Activated B cell treated with CpG ODN at 0.5 μM for 24 hours (primary cell): ENCODE measurements around the gene MPI. TPM values are rescaled to one million over a fixed set of nuclear protein-coding genes. Genes with fewer than 3 reads are reported as not detected.

ENCODE experiments used
- ATAC-seq: fragments of 200-7000 bp; cut with Tn5 transposase; one replicate; pipeline ENCODE4 v1.10.0; 2021; ENCODE audit warnings: low read depth, mild to moderate bottlenecking, moderate library complexity
- CTCF ChIA-PET: fragments of 350-600 bp; sonication (Branson Sonifier 250); formaldehyde crosslinking; loops from one replicate; lab custom pipeline; 2021; ENCODE audit warnings: antibody characterized with exemption; lab: Charles Lee
- POLR2A ChIA-PET: fragments of 350-600 bp; sonication (Branson Sonifier 250); formaldehyde crosslinking; loops from one replicate; lab custom pipeline; 2021; ENCODE audit warnings: antibody characterized with exemption; lab: Charles Lee
- DNase-seq: peaks from one replicate; pipeline ENCODE4 v3.0.0; 2022
- H3K27ac Mint-ChIP-seq: one replicate; pipeline ENCODE4 v1.8.0; 2020; ENCODE audit warnings: mixed read lengths
- H3K27me3 Mint-ChIP-seq: one replicate; pipeline ENCODE4 v1.8.0; 2021; ENCODE audit warnings: mixed read lengths
- H3K36me3 Mint-ChIP-seq: one replicate; pipeline ENCODE4 v1.8.0; 2021; ENCODE audit warnings: low read depth, mixed read lengths
- H3K4me1 Mint-ChIP-seq: one replicate; pipeline ENCODE4 v1.8.0; 2021; ENCODE audit warnings: mixed read lengths
- H3K4me3 Mint-ChIP-seq: one replicate; pipeline ENCODE4 v1.8.0; 2020; ENCODE audit warnings: mild to moderate bottlenecking, mixed read lengths
- H3K9me3 Mint-ChIP-seq: one replicate; pipeline ENCODE4 v1.8.0; 2020; ENCODE audit warnings: mixed read lengths
- CTCF ChIP-seq: fragments of 200-600 bp; IDR thresholded peaks from one replicate; pipeline ENCODE4 v1.8.0; 2022; ENCODE audit warnings: antibody characterized with exemption, mild to moderate bottlenecking
- intact Hi-C: fragments of 100-400 bp; cut with micrococcal nuclease; formaldehyde crosslinking; loops from one replicate; pipeline ENCODE4 v1.15.1; 2024
- total RNA-seq: library from RNA; stranded (reverse); gene quantifications from 2 replicates; pipeline ENCODE4 v1.2.3, GENCODE V29; 2022

Gene MPI
- total RNA-seq, 1 donor from 2014 or later = 33.1 TPM

DNA sequence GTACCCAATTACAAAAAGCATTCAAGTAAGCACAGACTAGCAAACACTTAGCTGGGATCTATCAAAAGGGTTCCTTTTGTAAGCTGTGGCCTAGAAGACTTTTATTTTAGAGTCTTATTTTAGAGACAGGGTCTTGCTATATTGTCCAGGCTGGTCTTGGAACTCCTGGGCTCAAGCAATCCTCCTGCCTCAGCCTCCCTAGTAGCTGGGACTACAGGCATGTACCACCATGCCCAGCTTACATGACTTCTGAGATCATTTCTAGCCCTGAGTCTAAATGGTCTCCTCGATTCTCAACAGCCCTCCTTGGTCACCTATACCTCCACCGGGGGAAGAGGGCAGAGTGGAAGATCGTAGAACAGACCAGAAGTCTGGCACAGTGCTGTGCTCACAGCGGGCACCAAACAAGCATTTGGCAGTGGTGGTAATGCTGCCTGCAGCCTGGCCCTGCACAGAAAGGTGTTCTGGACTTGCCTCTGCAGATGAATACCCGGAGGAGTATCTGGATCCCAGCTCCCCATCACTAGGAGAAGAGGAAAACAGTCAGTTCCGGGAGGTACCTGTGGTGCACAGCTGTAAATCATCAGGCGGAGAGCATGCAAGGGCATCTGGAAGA is 14.5 kb downstream of the MPI start:
- Mint-ChIP-seq H3K27ac (no peak overlapping the region), H3K4me3 (no peak overlapping the region), H3K27me3 (no peaks in the 10 kb centered on the region), H3K36me3 (peaks cover 49% of the 10 kb centered on the region), H3K9me3 (no peaks in the 10 kb centered on the region), H3K4me1 (peaks cover 45% of the 10 kb centered on the region)
- CTCF ChIA-PET = interaction anchor here (1.0 to 6.0 kb wide), 5 partner anchors 45 to 285 kb away, joined by 3 to 54 read pairs (median 3); no protein-coding TSS in a partner anchor
- intact Hi-C loops = no loop called here
- TF ChIP-seq CTCF = no peak
- DNase-seq = no peak
- ATAC-seq = no peak
- POLR2A ChIA-PET = no interaction called here

DNA sequence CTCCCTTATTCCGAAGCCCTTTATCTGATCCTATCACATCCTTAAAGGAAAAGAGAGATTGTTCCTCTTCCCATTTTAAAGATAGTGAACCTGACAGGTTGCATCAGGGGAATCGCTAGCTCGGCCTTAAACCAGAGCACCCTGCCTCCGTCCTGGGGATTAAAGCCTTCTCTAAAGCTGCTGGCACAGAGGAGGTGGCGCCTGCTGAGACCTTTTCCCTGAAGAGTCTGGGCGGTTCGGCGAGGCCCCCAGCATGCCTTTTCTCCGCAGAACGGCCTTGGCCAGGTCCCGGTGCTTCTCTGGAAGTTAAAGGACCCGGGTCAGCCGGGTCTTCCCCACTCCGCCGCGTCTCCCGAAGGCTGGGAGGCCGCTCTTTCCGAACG is 16.2 kb downstream of the MPI start:
- peak overlapping the region; percentile 98 for H3K4me3 Mint-ChIP-seq
- H3K36me3 Mint-ChIP-seq = peaks cover 36% of the 10 kb centered on the region
- DNase-seq (no peak), ATAC-seq (peak; percentile 16)
- H3K27ac Mint-ChIP-seq = peak overlapping the region; percentile 44
- ChIA-PET CTCF (interaction anchor here (0.6 to 1.7 kb wide), 8 partner anchors 8 to 272 kb away, joined by 3 to 8 read pairs (median 3); partner anchors contain the start of gene ULK3), POLR2A (interaction anchor here (0.6 to 3.1 kb wide), 19 partner anchors 10 to 290 kb away, joined by 3 to 17 read pairs (median 6); partner anchors contain the start of genes CLK3, COX5A, MPI and PPCDC)
- intact Hi-C loops = loop anchor here (1.0 to 2.0 kb wide), 4 partner anchors 15 to 63 kb away; partner anchors contain the start of genes COX5A, MPI, SCAMP2 and ULK3
- no peak for TF ChIP-seq CTCF
- no peaks in the 10 kb centered on the region for H3K9me3 Mint-ChIP-seq
- peaks cover 45% of the 10 kb centered on the region for H3K4me1 Mint-ChIP-seq
- no peaks in the 10 kb centered on the region for H3K27me3 Mint-ChIP-seq

DNA sequence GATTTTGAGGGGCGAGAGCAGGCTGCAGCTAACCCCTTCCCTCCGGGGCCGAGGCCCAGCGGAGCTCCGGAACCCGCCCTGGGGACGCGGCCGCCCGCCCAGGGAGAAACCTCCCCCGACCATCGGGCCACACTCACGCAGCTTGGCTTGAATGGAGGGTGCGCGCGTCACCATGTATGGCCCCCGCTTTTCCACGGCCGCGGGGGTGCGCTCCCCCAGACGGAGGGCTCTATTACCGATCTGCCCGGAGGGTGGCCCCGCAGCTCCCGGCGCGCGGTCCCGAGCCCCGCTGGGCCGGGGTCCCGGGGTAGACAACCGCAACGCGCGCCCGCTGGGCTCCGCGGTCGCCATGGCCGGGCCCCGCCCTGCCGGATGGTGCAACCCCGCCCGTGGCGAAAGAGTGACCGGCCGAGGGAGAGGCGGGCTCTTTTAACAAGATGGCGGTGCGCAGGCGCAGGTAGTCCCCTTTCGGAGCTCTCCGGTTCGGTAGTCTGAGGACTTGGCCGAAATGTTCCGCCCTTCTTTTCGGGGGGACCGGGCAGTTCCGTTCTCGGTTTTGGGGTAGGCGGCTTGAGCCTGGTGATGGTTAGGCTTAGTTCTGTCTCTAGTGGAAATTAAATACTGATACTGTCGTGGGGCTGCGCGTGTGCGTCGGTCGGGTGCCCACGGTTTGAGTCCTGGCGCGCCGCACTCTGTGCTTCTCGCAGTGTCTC is 16.8 kb downstream of the MPI start, which contains the start of gene FAM219B:
Gene FAM219B, minus strand, starts transcription at position 402 of the 713 bp plus-strand sequence. Its CDS starts 51 bp downstream, at position 351.
- Mint-ChIP-seq H3K36me3 (peaks cover 39% of the 10 kb centered on the region), H3K4me1 (peaks cover 41% of the 10 kb centered on the region), H3K4me3 (peak within 1 kb of the TSS; percentile 98), H3K27me3 (no peaks in the 10 kb centered on the region), H3K9me3 (no peaks in the 10 kb centered on the region), H3K27ac (peak within 1 kb of the TSS; percentile 97)
- POLR2A ChIA-PET = interaction anchor here (0.5 to 3.1 kb wide), 23 partner anchors 8 to 548 kb away, joined by 3 to 17 read pairs (median 6); partner anchors contain the start of genes CLK3, COX5A, MPI and PPCDC
- intact Hi-C loops = loop anchor here (1.0 to 2.0 kb wide), 4 partner anchors 16 to 63 kb away; partner anchors contain the start of genes COX5A, MPI, SCAMP2 and ULK3
- TF ChIP-seq CTCF = no peak
- ATAC-seq (peak; percentile 92), DNase-seq (peak; percentile 77)
- CTCF ChIA-PET = interaction anchor here (0.6 to 1.7 kb wide), 8 partner anchors 8 to 272 kb away, joined by 3 to 8 read pairs (median 3); partner anchors contain the start of gene ULK3

DNA sequence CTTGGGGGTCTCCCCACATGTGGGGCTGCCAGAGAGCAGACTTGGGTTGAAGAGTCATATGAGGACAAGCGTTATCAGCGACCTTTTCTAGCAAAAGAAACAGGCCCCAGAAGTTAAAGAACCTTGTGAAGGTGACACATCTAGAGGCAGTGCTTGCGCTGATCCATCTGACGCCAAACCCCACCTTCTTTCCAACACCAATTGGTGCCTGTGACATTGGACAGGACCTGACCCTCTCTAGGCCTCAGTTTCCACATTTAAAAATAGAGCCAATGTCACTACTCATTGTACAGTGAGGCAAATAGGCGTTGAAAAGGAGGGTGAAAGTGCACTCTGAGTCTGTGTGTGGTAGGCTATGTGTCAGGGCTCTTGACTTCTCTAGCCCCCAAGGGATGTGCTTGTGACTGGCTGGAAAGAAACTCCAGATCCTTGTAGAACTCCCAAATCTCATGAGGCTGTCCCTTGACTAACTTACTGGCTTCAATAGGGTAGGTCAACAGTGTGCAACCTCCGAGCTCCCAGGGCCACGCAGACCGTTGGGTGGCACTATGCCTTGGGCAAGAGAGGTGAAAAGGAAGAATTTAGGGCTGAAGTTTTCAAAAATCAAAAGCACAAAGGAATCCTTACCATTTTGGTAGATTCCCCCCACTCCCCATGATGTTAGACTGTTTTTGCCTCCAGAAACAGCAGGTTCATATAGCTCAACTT is 17.5 kb downstream of the MPI start:
- no peak for TF ChIP-seq CTCF
- ATAC-seq = no peak
- no peak for DNase-seq
- H3K27ac Mint-ChIP-seq = peak overlapping the region; percentile 97
- H3K4me3 Mint-ChIP-seq = peak overlapping the region; percentile 98
- POLR2A ChIA-PET = interaction anchor here (0.5 to 3.1 kb wide), 18 partner anchors 9 to 547 kb away, joined by 3 to 17 read pairs (median 6); partner anchors contain the start of genes CLK3, COX5A, MPI and SCAMP2
- H3K27me3 Mint-ChIP-seq = no peaks in the 10 kb centered on the region
- H3K9me3 Mint-ChIP-seq = no peaks in the 10 kb centered on the region
- intact Hi-C loops = loop anchor here (2.0 kb wide), 2 partner anchors 17 to 35 kb away; partner anchors contain the start of genes MPI and SCAMP2
- H3K36me3 Mint-ChIP-seq = peaks cover 33% of the 10 kb centered on the region
- CTCF ChIA-PET = interaction anchor here (1.2 to 1.7 kb wide), 4 partner anchors 60 to 138 kb away, joined by 3 to 8 read pairs (median 5); partner anchors contain the start of gene ULK3
- H3K4me1 Mint-ChIP-seq = peaks cover 35% of the 10 kb centered on the region
